ENCODE results near the gene BRICD5.

- TF ChIP-seq CTCF (IDR thresholded peaks at IDR 0.05; ENCODE audit: borderline replicate concordance, extremely low read depth, low read length, poor library complexity, severe bottlenecking) (no peak), EZH2 (IDR thresholded peaks at IDR 0.05; ENCODE audit: borderline replicate concordance, low read depth, low read length, severe bottlenecking) (no peak)
Observed at GRCh38 chr16:2213817-2214718, 3.4 kb upstream of the BRICD5 start.
